Measurements from ENCODE around the gene CCDC51. TPM values are rescaled to one million over a fixed set of nuclear protein-coding genes. Genes with fewer than 3 reads are reported as not detected.
"Not testable (repeated sequence)": the region's sequence is repeated elsewhere in the genome, so short reads cannot be mapped to it uniquely, and the experiment has no call there.

The CCDC51 gene
- total RNA-seq, 4 donors from 2014 or later = 2.6 to 11.1 (median 7.8) TPM

DNA sequence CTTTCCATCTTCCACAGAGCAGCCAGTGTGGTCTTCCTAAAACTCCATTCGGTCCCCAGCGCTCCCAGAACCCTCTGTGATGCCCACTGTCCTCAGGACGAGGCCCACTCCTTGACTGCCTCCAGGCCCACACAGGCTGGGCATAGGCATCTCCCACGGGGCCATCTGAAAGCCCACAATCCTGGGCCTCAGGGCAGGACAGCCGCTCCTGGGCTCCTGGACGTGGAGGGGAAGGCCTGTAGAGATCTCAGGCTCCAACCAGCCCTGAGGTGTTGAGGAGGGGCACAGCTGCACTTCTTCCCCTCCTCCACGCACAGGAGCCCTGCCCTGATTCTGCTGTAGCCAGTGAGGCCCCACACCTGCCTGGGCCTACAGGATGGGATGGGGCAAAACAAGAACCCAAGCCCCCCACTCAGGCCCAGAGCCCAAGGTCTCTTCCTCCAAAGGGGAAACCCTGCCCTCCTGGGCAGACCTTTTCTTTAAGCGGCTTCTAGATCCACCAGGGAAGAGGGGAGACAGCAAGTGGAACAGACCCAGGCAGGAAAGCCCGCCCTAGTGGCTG, 38.1 kb upstream of the CCDC51 start:
- TF ChIP-seq, protein P1, sequence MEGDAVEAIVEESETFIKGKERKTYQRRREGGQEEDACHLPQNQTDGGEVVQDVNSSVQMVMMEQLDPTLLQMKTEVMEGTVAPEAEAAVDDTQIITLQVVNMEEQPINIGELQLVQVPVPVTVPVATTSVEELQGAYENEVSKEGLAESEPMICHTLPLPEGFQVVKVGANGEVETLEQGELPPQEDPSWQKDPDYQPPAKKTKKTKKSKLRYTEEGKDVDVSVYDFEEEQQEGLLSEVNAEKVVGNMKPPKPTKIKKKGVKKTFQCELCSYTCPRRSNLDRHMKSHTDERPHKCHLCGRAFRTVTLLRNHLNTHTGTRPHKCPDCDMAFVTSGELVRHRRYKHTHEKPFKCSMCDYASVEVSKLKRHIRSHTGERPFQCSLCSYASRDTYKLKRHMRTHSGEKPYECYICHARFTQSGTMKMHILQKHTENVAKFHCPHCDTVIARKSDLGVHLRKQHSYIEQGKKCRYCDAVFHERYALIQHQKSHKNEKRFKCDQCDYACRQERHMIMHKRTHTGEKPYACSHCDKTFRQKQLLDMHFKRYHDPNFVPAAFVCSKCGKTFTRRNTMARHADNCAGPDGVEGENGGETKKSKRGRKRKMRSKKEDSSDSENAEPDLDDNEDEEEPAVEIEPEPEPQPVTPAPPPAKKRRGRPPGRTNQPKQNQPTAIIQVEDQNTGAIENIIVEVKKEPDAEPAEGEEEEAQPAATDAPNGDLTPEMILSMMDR (IDR thresholded peaks at IDR 0.05) = no peak
- TF ChIP-seq POLR2A (IDR thresholded peaks at IDR 0.05) = no peak
- Histone ChIP-seq H3K9me3 (no peaks in the 10 kb centered on the region), H3K27ac (no peak overlapping the region), H3K36me3 (no peaks in the 10 kb centered on the region), H3K27me3 (no peaks in the 10 kb centered on the region), H3K4me3 (no peak overlapping the region), H3K4me1 (no peaks in the 10 kb centered on the region)
- intact Hi-C loops (cut with DNase I; ENCODE audit: low total_unique reads) = no loop called here
- DNase-seq = no peak

DNA sequence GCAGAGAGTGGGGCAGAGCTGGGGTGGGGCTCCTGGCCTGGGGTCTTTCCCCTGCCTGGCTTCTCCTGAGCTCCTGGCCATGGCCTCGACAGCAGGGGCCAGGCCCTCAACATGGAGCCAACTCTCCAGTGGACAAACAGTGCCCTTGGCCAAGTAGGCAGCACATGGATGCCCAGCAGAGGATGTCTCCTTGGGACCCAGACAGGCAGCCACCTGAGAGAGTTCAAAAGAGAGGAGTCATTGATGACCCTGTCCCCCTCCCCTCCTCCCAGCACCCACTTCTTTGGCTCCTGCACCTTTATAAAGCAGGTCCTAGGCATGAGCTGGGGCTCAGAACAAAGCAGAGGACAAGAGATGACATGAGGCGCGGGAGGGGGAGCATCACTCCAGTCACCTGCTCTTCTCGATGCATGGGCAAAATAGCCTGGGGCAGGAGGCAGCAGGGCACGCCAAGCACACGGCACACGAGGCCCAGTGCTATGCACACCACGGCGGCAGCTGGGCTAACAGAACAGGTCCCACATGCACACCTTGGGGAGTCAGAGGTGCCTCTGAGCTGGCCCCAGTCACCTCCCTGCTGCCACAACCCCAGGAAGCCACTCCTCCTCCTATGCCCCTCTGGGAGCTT, 36.6 kb upstream of the CCDC51 start:
- DNase-seq = no peak
- intact Hi-C loops (cut with DNase I; ENCODE audit: low total_unique reads) = no loop called here

DNA sequence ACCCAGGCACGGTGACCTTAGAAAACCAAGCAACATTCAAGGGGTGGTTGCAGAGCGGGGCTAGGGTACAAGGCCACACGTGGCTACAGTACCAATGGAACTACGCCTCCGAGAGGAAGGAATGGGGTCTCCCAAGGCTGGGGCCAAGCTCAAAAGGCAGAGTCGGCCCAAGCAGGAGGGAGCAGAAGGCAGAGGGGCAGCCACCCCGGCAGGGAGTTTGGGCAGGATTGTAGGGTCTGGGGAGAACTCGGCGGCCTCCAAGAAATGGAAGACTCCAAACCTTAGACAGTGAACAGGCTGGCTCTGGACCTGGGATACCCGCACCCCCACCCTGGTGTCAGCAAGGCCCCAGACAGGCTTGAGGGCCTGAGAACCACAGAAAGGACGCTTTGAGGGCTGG, 35.3 kb upstream of the CCDC51 start:
- intact Hi-C loops (cut with DNase I; ENCODE audit: low total_unique reads) = no loop called here

More for the DNA sequence above, 36.6 kb upstream of the CCDC51 start:
- Histone ChIP-seq H3K27ac (no peak overlapping the region), H3K36me3 (no peaks in the 10 kb centered on the region), H3K27me3 (no peaks in the 10 kb centered on the region), H3K4me3 (no peak overlapping the region), H3K4me1 (peaks cover 0 to 4% of the 10 kb centered on the region in 2 donors), H3K9me3 (no peaks in the 10 kb centered on the region)
- TF ChIP-seq, protein P1 (IDR thresholded peaks at IDR 0.05) = no peak
- TF ChIP-seq POLR2A (IDR thresholded peaks at IDR 0.05) = no peak

DNA sequence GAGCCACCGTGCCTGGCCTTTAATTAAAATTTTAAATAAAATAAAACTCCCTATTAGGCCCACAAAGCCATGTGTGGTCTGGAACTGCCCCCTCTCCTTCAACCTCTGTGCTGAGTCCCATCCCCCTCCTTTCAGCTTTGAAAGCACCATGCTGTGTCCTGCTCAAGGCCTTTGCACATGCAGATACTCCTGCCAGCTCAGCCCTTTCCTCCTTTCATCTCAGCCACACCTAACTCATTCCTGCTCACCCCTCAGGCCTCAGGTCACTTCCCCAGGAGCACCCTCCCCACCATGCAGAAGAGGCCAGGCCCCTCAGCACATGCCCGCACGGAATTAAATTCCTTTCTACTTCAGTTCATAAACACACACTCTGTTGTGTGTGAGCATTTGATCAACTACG, 34.7 kb upstream of the CCDC51 start:
- Histone ChIP-seq H3K27me3 (no peaks in the 10 kb centered on the region), H3K36me3 (no peaks in the 10 kb centered on the region), H3K4me1 (peaks cover 0 to 13% of the 10 kb centered on the region in 2 donors), H3K4me3 (no peak overlapping the region), H3K27ac (no peak overlapping the region), H3K9me3 (no peaks in the 10 kb centered on the region)
- no peak for DNase-seq
- no peak for TF ChIP-seq POLR2A (IDR thresholded peaks at IDR 0.05)
- TF ChIP-seq, protein P1 (IDR thresholded peaks at IDR 0.05) = no peak
- intact Hi-C loops (cut with DNase I; ENCODE audit: low total_unique reads) = no loop called here

More for the DNA sequence above, 35.3 kb upstream of the CCDC51 start:
- TF ChIP-seq POLR2A (IDR thresholded peaks at IDR 0.05) = no peak
- TF ChIP-seq, protein P1 (IDR thresholded peaks at IDR 0.05) = no peak
- Histone ChIP-seq H3K4me1 (peaks cover 0 to 8% of the 10 kb centered on the region in 2 donors), H3K27ac (no peak overlapping the region), H3K36me3 (no peaks in the 10 kb centered on the region), H3K9me3 (no peaks in the 10 kb centered on the region), H3K4me3 (no peak overlapping the region), H3K27me3 (no peaks in the 10 kb centered on the region)
- DNase-seq = no peak

DNA sequence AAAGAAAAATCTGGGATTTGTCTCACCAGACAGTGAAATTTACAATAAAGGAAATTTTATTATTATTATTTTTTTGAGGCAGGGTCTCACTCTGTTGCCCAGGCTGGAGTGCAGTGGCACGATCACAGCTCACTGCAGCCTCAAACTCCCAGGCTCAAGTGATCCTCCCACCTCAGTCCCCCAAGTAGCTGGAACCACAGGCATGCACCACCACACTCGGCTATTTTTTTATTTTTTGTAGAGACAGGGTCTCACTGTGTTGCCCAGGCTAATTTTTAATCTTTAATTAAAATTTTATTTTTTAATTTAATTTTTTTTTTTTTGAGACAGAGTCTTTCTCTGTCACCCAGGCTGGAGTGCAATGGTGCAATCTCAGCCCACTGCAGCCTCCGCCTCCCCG, 34.1 kb upstream of the CCDC51 start:
- H3K36me3 ChIP-seq; DNase-seq; H3K9me3 ChIP-seq; intact Hi-C loops (cut with DNase I; ENCODE audit: low total_unique reads); H3K27me3 ChIP-seq; H3K4me3 ChIP-seq: not testable (repeated sequence)
- H3K4me1 ChIP-seq = peaks cover 0 to 13% of the 10 kb centered on the region in 2 donors
- H3K27ac ChIP-seq = peak overlapping the region; percentile 95 to 99

Measured in uterus (tissue), 4 donors.